MM.1S (cell line): Measurements from ENCODE around the gene NKX6-2.
"Not testable (repeated sequence)": the region's sequence is repeated elsewhere in the genome, so short reads cannot be mapped to it uniquely, and the experiment has no call there.

Source experiments
- DNase-seq: peaks from one replicate; pipeline ENCODE4 v3.0.0-alpha.2; 2015
- H2AFZ ChIP-seq: fragments of 300-600 bp; sonication (generic); 2 replicates; pipeline ENCODE4 v1.6.0; 2016; ENCODE audit warnings: antibody characterized with exemption, low read length
- H3F3A ChIP-seq: fragments of 300-600 bp; sonication (generic); 2 replicates; pipeline ENCODE4 v1.6.1; 2016; ENCODE audit warnings: mild to moderate bottlenecking, antibody characterized with exemption, low read length, moderate library complexity, mixed read lengths; ENCODE audit not compliant: insufficient read depth
- H3K27ac ChIP-seq: fragments of 300-600 bp; sonication (generic); 2 replicates; pipeline ENCODE4 v1.5.1; 2016; ENCODE audit warnings: mild to moderate bottlenecking, low read length
- H3K27me3 ChIP-seq: fragments of 300-600 bp; sonication (generic); replicated peaks from 2 replicates; pipeline ENCODE4 v1.6.0; 2016; ENCODE audit warnings: low read length; ENCODE audit not compliant: insufficient read depth
- H3K36me3 ChIP-seq: fragments of 300-600 bp; sonication (generic); replicated peaks from 2 replicates; pipeline ENCODE4 v1.6.1; 2016; ENCODE audit warnings: mild to moderate bottlenecking, low read length, mixed read lengths; ENCODE audit not compliant: insufficient read depth
- H3K4me1 ChIP-seq: fragments of 300-600 bp; sonication (generic); 2 replicates; pipeline ENCODE4 v1.6.1; 2016; ENCODE audit warnings: low read length, mixed read lengths
- H3K4me2 ChIP-seq: fragments of 300-600 bp; sonication (generic); 2 replicates; pipeline ENCODE4 v1.6.0; 2016; ENCODE audit warnings: low read depth, low read length
- H3K4me3 ChIP-seq: fragments of 300-600 bp; sonication (generic); 2 replicates; pipeline ENCODE4 v1.5.1; 2016; ENCODE audit warnings: low read length, mixed read lengths
- H3K79me2 ChIP-seq: fragments of 300-600 bp; sonication (generic); 2 replicates; pipeline ENCODE4 v1.6.1; 2016; ENCODE audit warnings: mixed run types, low read length, mixed read lengths
- H3K9ac ChIP-seq: fragments of 300-600 bp; sonication (generic); 2 replicates; pipeline ENCODE4 v1.6.1; 2016; ENCODE audit warnings: low read length, mixed read lengths
- H3K9me2 ChIP-seq: fragments of 300-600 bp; sonication (generic); replicated peaks from 2 replicates; pipeline ENCODE4 v1.6.1; 2016; ENCODE audit warnings: mild to moderate bottlenecking, low read length, mixed read lengths; ENCODE audit not compliant: insufficient read depth
- H3K9me3 ChIP-seq: fragments of 300-600 bp; sonication (generic); replicated peaks from 2 replicates; pipeline ENCODE4 v1.6.1; 2016; ENCODE audit warnings: mild to moderate bottlenecking, low read length, mixed read lengths; ENCODE audit not compliant: insufficient read depth
- H4K20me1 ChIP-seq: fragments of 300-600 bp; sonication (generic); 2 replicates; pipeline ENCODE4 v1.6.1; 2016; ENCODE audit warnings: mild to moderate bottlenecking, low read length, moderate library complexity, mixed read lengths; ENCODE audit not compliant: insufficient read depth
- CTCF ChIP-seq: fragments of 300-600 bp; sonication (generic); IDR thresholded peaks from 2 replicates; pipeline ENCODE4 v1.5.1; 2016; ENCODE audit warnings: antibody characterized with exemption, low read length, mixed read lengths
- EZH2 ChIP-seq: fragments of 300-600 bp; sonication (generic); optimal IDR thresholded peaks from 2 replicates; pipeline ENCODE3; 2017; ENCODE audit warnings: low read depth, mild to moderate bottlenecking, antibody characterized with exemption, low read length, mixed read lengths
- EZH2phosphoT487 ChIP-seq: fragments of 300-600 bp; sonication (generic); IDR thresholded peaks from 2 replicates; pipeline ENCODE4 v1.6.1; 2018; ENCODE audit warnings: antibody characterized with exemption, low read length

NKX6-2 gene

GRCh38 chr10:132826524-132827422, 40.8 kb upstream of the NKX6-2 start:
- no peak overlapping the region for H3K27ac ChIP-seq
- H3K36me3 ChIP-seq = no peaks in the 10 kb centered on the region
- TF ChIP-seq EZH2phosphoT487 (no peak), CTCF (no peak), EZH2 (no peak)
- no peak overlapping the region for H3K4me3 ChIP-seq
- H3K27me3 ChIP-seq = peaks cover 28% of the 10 kb centered on the region
- no peaks in the 10 kb centered on the region for H3K4me1 ChIP-seq
- no peaks in the 10 kb centered on the region for H3K9me2 ChIP-seq
- no peak overlapping the region for H3K4me2 ChIP-seq
- no peaks in the 10 kb centered on the region for H3K79me2 ChIP-seq
- H3F3A ChIP-seq = no peaks in the 10 kb centered on the region
- H2AFZ ChIP-seq = no peak overlapping the region
- H4K20me1 ChIP-seq = no peaks in the 10 kb centered on the region
- no peak for DNase-seq
- no peak overlapping the region for H3K9ac ChIP-seq
- no peaks in the 10 kb centered on the region for H3K9me3 ChIP-seq

- not testable (repeated sequence) for H4K20me1 ChIP-seq, H2AFZ ChIP-seq, H3K9me2 ChIP-seq, H3K4me3 ChIP-seq, H3K4me1 ChIP-seq, H3K9me3 ChIP-seq, H3K9ac ChIP-seq, H3K27ac ChIP-seq, H3K36me3 ChIP-seq, H3K79me2 ChIP-seq, DNase-seq, H3F3A ChIP-seq, H3K4me2 ChIP-seq
- H3K27me3 ChIP-seq = peaks cover 26% of the 10 kb centered on the region
These were observed 40.0 kb upstream of the NKX6-2 start for GRCh38 chr10:132825783-132826523.

GRCh38 chr10:132820056-132820455, 34.1 kb upstream of the NKX6-2 start:
- no peak for TF ChIP-seq EZH2phosphoT487
- TF ChIP-seq EZH2 = no peak
- no peak for TF ChIP-seq CTCF
- no peak for DNase-seq
- H3K9ac ChIP-seq = no peak overlapping the region

More at GRCh38 chr10:132820056-132820455, 34.1 kb upstream of the NKX6-2 start:
- Histone ChIP-seq H3K4me2 (no peak overlapping the region), H3K9me2 (no peaks in the 10 kb centered on the region), H3K36me3 (no peaks in the 10 kb centered on the region), H3F3A (no peaks in the 10 kb centered on the region), H4K20me1 (no peaks in the 10 kb centered on the region), H3K9me3 (no peaks in the 10 kb centered on the region), H3K79me2 (no peaks in the 10 kb centered on the region), H3K4me1 (no peaks in the 10 kb centered on the region), H2AFZ (no peak overlapping the region), H3K27me3 (peaks cover 39% of the 10 kb centered on the region), H3K4me3 (no peak overlapping the region), H3K27ac (no peak overlapping the region)
